ENCODE data around the gene ATOH8. TPM values are rescaled to one million over a fixed set of nuclear protein-coding genes. Genes with fewer than 3 reads are reported as not detected.

ATOH8 gene
- total RNA-seq, 3 donors from 2014 or later: 20.8 to 167 (median 46.2) TPM

DNA sequence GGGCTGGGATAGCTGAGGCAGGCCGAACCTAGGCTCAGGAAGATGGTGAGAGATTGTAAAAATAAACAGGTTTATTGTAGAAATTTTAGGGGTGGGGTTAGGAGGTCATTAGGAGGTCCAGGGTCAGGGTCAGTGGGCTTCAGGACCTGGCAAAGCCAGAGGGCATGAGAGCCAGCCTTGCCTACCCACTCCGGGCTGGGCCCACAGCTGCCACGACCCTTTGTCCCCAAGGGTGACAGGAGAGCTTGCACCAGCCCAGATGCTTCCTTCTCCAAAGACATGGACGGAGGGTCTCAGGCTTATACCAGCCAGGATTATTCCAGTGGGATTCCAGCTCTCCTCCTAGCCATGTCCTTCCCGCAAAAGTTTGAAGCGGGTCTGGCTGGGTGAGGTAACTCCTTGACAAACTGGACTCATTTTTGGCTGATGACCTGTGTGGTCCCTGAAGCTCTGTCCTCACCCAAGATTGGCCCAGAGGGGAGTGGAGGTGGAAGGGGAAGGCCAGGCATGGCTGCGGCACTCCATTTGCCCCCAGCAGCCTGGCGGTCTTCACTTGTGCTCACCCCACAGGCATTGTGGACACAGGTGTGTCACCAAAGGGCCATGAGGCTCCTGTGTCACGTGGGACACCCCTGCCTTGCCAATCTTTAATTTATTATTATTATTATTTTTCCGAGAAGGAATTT is 23.8 kb upstream of the ATOH8 start:
- Histone ChIP-seq H3K4me1 (peaks cover 0 to 6% of the 10 kb centered on the region in 2 donors), H3K9me3 (no peaks in the 10 kb centered on the region), H3K27ac (no peak overlapping the region), H3K4me3 (no peak overlapping the region), H3K36me3 (no peaks in the 10 kb centered on the region), H3K27me3 (no peaks in the 10 kb centered on the region)
- DNase-seq (ENCODE audit: low spot score in 2 of 2): no peak
- TF ChIP-seq POLR2AphosphoS5 (IDR thresholded peaks at IDR 0.05) (no peak), POLR2A (IDR thresholded peaks at IDR 0.05) (no peak)
- TF ChIP-seq, protein P1, sequence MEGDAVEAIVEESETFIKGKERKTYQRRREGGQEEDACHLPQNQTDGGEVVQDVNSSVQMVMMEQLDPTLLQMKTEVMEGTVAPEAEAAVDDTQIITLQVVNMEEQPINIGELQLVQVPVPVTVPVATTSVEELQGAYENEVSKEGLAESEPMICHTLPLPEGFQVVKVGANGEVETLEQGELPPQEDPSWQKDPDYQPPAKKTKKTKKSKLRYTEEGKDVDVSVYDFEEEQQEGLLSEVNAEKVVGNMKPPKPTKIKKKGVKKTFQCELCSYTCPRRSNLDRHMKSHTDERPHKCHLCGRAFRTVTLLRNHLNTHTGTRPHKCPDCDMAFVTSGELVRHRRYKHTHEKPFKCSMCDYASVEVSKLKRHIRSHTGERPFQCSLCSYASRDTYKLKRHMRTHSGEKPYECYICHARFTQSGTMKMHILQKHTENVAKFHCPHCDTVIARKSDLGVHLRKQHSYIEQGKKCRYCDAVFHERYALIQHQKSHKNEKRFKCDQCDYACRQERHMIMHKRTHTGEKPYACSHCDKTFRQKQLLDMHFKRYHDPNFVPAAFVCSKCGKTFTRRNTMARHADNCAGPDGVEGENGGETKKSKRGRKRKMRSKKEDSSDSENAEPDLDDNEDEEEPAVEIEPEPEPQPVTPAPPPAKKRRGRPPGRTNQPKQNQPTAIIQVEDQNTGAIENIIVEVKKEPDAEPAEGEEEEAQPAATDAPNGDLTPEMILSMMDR (IDR thresholded peaks at IDR 0.05): no peak
- intact Hi-C loops (cut with DNase I; ENCODE audit: low total_unique reads): loop anchor here (5.0 kb wide), 1 partner anchor 82 kb away; no protein-coding TSS in a partner anchor

DNA sequence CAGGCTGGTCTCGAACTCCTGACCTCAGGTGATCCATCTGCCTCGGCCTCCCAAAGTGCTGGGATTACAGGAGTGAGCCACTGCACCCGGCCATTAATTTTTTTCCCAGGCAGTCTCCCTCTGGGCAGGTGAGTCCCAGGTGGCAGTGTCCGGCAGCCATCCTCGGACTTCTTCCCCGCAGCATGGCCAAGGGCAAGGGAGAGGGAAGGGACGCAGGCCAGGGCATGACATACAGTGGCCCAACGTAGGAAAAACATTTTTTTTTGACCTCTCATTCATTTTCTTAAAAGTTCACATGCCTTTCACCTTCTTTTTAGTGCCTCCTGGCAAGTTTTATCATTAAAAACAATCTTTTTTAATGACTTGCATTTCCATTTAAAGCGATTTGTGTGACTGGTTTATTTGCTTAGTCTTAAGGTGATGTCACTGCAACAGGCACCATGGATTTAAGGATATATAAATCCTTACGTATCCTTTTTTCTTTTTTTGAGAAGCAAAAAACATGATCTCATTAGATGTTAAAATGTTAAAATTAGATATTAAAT is 23.0 kb upstream of the ATOH8 start:
- H3K27ac ChIP-seq: no peak overlapping the region
- H3K4me3 ChIP-seq: no peak overlapping the region
- intact Hi-C loops (cut with DNase I; ENCODE audit: low total_unique reads): no loop called here
- H3K27me3 ChIP-seq: no peaks in the 10 kb centered on the region
- TF ChIP-seq, protein P1 (IDR thresholded peaks at IDR 0.05): no peak
- TF ChIP-seq POLR2AphosphoS5 (IDR thresholded peaks at IDR 0.05) (no peak), POLR2A (IDR thresholded peaks at IDR 0.05) (no peak)
- no peak for DNase-seq (ENCODE audit: low spot score in 2 of 2)
- H3K4me1 ChIP-seq: peaks cover 0 to 6% of the 10 kb centered on the region in 2 donors
- H3K36me3 ChIP-seq: no peaks in the 10 kb centered on the region
- H3K9me3 ChIP-seq: no peaks in the 10 kb centered on the region

DNA sequence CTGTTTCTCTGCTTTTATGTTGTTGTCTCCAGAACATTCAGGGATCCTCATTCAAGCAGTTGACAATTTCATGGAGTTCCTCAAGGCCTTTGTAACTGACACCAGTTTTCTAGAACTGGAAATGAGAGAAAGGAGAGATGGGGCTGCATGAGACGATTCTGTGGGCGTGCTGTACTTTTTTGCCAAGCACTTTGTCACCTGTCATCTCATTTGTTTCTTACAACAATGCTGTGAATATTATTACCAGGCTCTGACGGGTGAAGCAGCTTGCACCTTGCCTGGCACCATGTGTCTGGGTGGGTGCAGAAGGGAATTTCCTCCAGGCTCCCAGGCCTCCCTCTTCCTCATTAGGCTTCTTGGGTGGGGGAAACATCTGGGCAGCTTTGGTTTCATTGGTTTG is 22.2 kb upstream of the ATOH8 start:
- peaks cover 0 to 6% of the 10 kb centered on the region in 2 donors for H3K4me1 ChIP-seq
- DNase-seq (ENCODE audit: low spot score in 2 of 2): no peak
- H3K9me3 ChIP-seq: no peaks in the 10 kb centered on the region
- intact Hi-C loops (cut with DNase I; ENCODE audit: low total_unique reads): loop anchor here (1.0 kb wide), 1 partner anchor 42 kb away; no protein-coding TSS in a partner anchor
- no peaks in the 10 kb centered on the region for H3K27me3 ChIP-seq
- H3K27ac ChIP-seq: no peak overlapping the region
- H3K4me3 ChIP-seq: no peak overlapping the region
- TF ChIP-seq POLR2A (IDR thresholded peaks at IDR 0.05) (no peak), POLR2AphosphoS5 (IDR thresholded peaks at IDR 0.05) (no peak)
- TF ChIP-seq, protein P1 (IDR thresholded peaks at IDR 0.05): no peak
- H3K36me3 ChIP-seq: no peaks in the 10 kb centered on the region

DNA sequence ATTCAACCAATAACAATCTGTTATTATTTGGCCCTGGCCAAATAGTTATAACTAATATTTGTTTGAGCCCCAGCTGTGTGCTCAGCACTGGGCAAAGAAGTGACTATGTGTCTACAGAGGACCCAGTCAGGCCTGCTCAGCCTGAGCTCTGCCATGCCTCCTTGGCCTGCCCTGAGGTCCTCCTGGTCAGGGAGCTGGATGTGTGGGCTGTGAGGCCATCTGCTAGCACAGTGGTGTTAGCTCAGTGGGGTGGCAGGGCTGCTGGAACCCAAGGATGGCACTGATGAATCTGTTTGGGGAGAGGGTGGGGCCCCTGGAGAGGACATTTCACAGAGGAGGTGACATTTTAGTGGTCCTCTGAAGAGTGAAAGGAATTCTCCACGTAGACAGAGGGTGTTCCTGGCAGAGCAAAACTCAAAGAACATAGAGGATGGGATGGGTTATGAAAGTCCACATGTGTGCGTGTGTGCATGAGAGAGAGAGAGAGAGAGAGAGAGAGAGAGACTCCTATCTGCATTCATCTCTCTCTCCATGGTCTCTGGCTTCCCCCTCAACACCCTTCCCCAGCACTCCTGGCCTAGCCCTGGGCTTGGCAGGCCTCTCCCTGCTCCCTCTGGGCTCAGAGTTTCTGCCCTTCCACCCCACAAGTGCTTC is 21.2 kb upstream of the ATOH8 start:
- intact Hi-C loops (cut with DNase I; ENCODE audit: low total_unique reads): loop anchor here (1.0 kb wide), 1 partner anchor 41 kb away; no protein-coding TSS in a partner anchor
- TF ChIP-seq POLR2A (IDR thresholded peaks at IDR 0.05): no peak
- TF ChIP-seq, protein P1 (IDR thresholded peaks at IDR 0.05): no peak
- no peak for TF ChIP-seq POLR2AphosphoS5 (IDR thresholded peaks at IDR 0.05)
- no peaks in the 10 kb centered on the region for H3K9me3 ChIP-seq
- peaks cover 0 to 6% of the 10 kb centered on the region in 2 donors for H3K4me1 ChIP-seq
- H3K4me3 ChIP-seq: no peak overlapping the region
- no peaks in the 10 kb centered on the region for H3K36me3 ChIP-seq
- no peak for DNase-seq (ENCODE audit: low spot score in 2 of 2)
- no peaks in the 10 kb centered on the region for H3K27me3 ChIP-seq
- no peak overlapping the region for H3K27ac ChIP-seq
